ENCODE data around the gene TMEM233. TPM values are rescaled to one million over a fixed set of nuclear protein-coding genes. Genes with fewer than 3 reads are reported as not detected.

The TMEM233 gene
- total RNA-seq, 1 donor from 2014 or later = 0.11 TPM

GRCh38 chr12:119676022-119676421 is 82.4 kb downstream of the TMEM233 start:
- no peak overlapping the region for H3K4me3 ChIP-seq
- H3K4me1 ChIP-seq = peaks cover 56% of the 10 kb centered on the region
- peaks cover 97% of the 10 kb centered on the region for H3K36me3 ChIP-seq
- no peak for TF ChIP-seq CTCF (IDR thresholded peaks at IDR 0.05; ENCODE audit: borderline replicate concordance)
- intact Hi-C loops (cut with micrococcal nuclease) = no loop called here
- no peaks in the 10 kb centered on the region for H3K9me3 ChIP-seq (replicated peaks)
- no peak overlapping the region for H3K27ac ChIP-seq (replicated peaks)
- no peak for DNase-seq
- no peaks in the 10 kb centered on the region for H3K27me3 ChIP-seq (ENCODE audit: low read depth)

- intact Hi-C loops (cut with micrococcal nuclease) = no loop called here
- H3K36me3 ChIP-seq = peaks cover 97% of the 10 kb centered on the region
- H3K4me1 ChIP-seq = peaks cover 51% of the 10 kb centered on the region
Observed at GRCh38 chr12:119676573-119676972, 83.0 kb downstream of the TMEM233 start.

GRCh38 chr12:119678459-119678858 is 84.9 kb downstream of the TMEM233 start:
- intact Hi-C loops (cut with micrococcal nuclease) = no loop called here
- H3K4me1 ChIP-seq = peaks cover 50% of the 10 kb centered on the region
- DNase-seq = no peak
- no peak overlapping the region for H3K4me3 ChIP-seq
- H3K36me3 ChIP-seq = peaks cover 87% of the 10 kb centered on the region
- H3K27ac ChIP-seq (replicated peaks) = no peak overlapping the region
- no peaks in the 10 kb centered on the region for H3K9me3 ChIP-seq (replicated peaks)
- H3K27me3 ChIP-seq (ENCODE audit: low read depth) = no peaks in the 10 kb centered on the region
- no peak for TF ChIP-seq CTCF (IDR thresholded peaks at IDR 0.05; ENCODE audit: borderline replicate concordance)

More at GRCh38 chr12:119676573-119676972, 83.0 kb downstream of the TMEM233 start:
- Histone ChIP-seq H3K9me3 (replicated peaks) (no peaks in the 10 kb centered on the region), H3K27ac (replicated peaks) (no peak overlapping the region), H3K27me3 (ENCODE audit: low read depth) (no peaks in the 10 kb centered on the region), H3K4me3 (no peak overlapping the region)
- no peak for DNase-seq
- no peak for TF ChIP-seq CTCF (IDR thresholded peaks at IDR 0.05; ENCODE audit: borderline replicate concordance)

- Histone ChIP-seq H3K36me3 (peaks cover 82% of the 10 kb centered on the region), H3K4me1 (peaks cover 48% of the 10 kb centered on the region), H3K27ac (replicated peaks) (peak overlapping the region; percentile 25), H3K4me3 (no peak overlapping the region), H3K27me3 (ENCODE audit: low read depth) (no peaks in the 10 kb centered on the region), H3K9me3 (replicated peaks) (no peaks in the 10 kb centered on the region)
- TF ChIP-seq CTCF (IDR thresholded peaks at IDR 0.05; ENCODE audit: borderline replicate concordance) = no peak
- DNase-seq = no peak
- intact Hi-C loops (cut with micrococcal nuclease) = no loop called here
Observed at GRCh38 chr12:119679081-119679480, 85.5 kb downstream of the TMEM233 start.

- Histone ChIP-seq H3K4me1 (peaks cover 44% of the 10 kb centered on the region), H3K9me3 (replicated peaks) (no peaks in the 10 kb centered on the region), H3K27me3 (ENCODE audit: low read depth) (no peaks in the 10 kb centered on the region), H3K36me3 (peaks cover 78% of the 10 kb centered on the region), H3K4me3 (no peak overlapping the region), H3K27ac (replicated peaks) (peak overlapping the region; percentile 25)
- no peak for TF ChIP-seq CTCF (IDR thresholded peaks at IDR 0.05; ENCODE audit: borderline replicate concordance)
- intact Hi-C loops (cut with micrococcal nuclease) = no loop called here
- no peak for DNase-seq
Observed at GRCh38 chr12:119679490-119679889, 85.9 kb downstream of the TMEM233 start.

- no peak overlapping the region for H3K27ac ChIP-seq (replicated peaks)
- H3K4me1 ChIP-seq = peaks cover 43% of the 10 kb centered on the region
- H3K9me3 ChIP-seq (replicated peaks) = no peaks in the 10 kb centered on the region
- DNase-seq = no peak
- no peak overlapping the region for H3K4me3 ChIP-seq
- H3K36me3 ChIP-seq = peaks cover 61% of the 10 kb centered on the region
- no peaks in the 10 kb centered on the region for H3K27me3 ChIP-seq (ENCODE audit: low read depth)
- intact Hi-C loops (cut with micrococcal nuclease) = no loop called here
- TF ChIP-seq CTCF (IDR thresholded peaks at IDR 0.05; ENCODE audit: borderline replicate concordance) = no peak
Observed at GRCh38 chr12:119681111-119681510, 87.5 kb downstream of the TMEM233 start.

All from left ventricle myocardium inferior (tissue), 1 donor.